Karpas-422 (cell line): ENCODE measurements around the gene COMMD1. TPM values are rescaled to one million over a fixed set of nuclear protein-coding genes. Genes with fewer than 3 reads are reported as not detected.
"Not testable (repeated sequence)": the region's sequence is repeated elsewhere in the genome, so short reads cannot be mapped to it uniquely, and the experiment has no call there.

ENCODE experiments used
- DNase-seq: peaks from one replicate; pipeline ENCODE4 v3.0.0-alpha.2; 2015
- H2AFZ ChIP-seq: fragments of 200-600 bp; sonication (generic); 2 replicates; pipeline ENCODE4 v1.6.1; 2014; ENCODE audit warnings: antibody characterized with exemption, low read length, mixed read lengths
- H3K27ac ChIP-seq: fragments of 200-600 bp; sonication (generic); 2 replicates; pipeline ENCODE4 v1.5.1; 2014; ENCODE audit warnings: mild to moderate bottlenecking, low read length, moderate library complexity
- H3K27me3 ChIP-seq: fragments of 200-600 bp; sonication (generic); 2 replicates; pipeline ENCODE4 v1.6.1; 2014; ENCODE audit warnings: low read length, mixed read lengths
- H3K36me3 ChIP-seq: fragments of 200-600 bp; sonication (generic); 2 replicates; pipeline ENCODE4 v1.6.1; 2014; ENCODE audit warnings: low read length, mixed read lengths; ENCODE audit not compliant: insufficient read depth
- H3K4me1 ChIP-seq: fragments of 200-600 bp; sonication (generic); 2 replicates; pipeline ENCODE4 v1.6.1; 2014; ENCODE audit warnings: mild to moderate bottlenecking, low read length, mixed read lengths
- H3K4me2 ChIP-seq: fragments of 200-600 bp; sonication (generic); 2 replicates; pipeline ENCODE4 v1.6.1; 2014; ENCODE audit warnings: low read length, low read depth, mild to moderate bottlenecking; ENCODE audit not compliant: poor library complexity, severe bottlenecking
- H3K4me3 ChIP-seq: fragments of 200-600 bp; sonication (generic); 2 replicates; pipeline ENCODE4 v1.5.1; 2014; ENCODE audit warnings: mild to moderate bottlenecking, antibody characterized with exemption, low read length, mixed read lengths
- H3K79me2 ChIP-seq: fragments of 200-600 bp; sonication (generic); 2 replicates; pipeline ENCODE4 v1.6.1; 2014; ENCODE audit warnings: mild to moderate bottlenecking, low read length, mixed read lengths
- H3K9ac ChIP-seq: fragments of 200-600 bp; sonication (generic); 2 replicates; pipeline ENCODE4 v1.6.0; 2014; ENCODE audit warnings: low read length
- H3K9me2 ChIP-seq: fragments of 200-600 bp; sonication (generic), shearing (Covaris generic); replicated peaks from 2 replicates; pipeline ENCODE4 v1.6.0; 2014; ENCODE audit warnings: mild to moderate bottlenecking, low read length, moderate library complexity; ENCODE audit not compliant: insufficient read depth
- H3K9me3 ChIP-seq: fragments of 300-700, 200-600 bp; sonication (generic); 2 replicates; pipeline ENCODE4 v1.6.1; 2014; ENCODE audit warnings: low read length, mixed read lengths
- H4K20me1 ChIP-seq: fragments of 200-600 bp; sonication (generic); 2 replicates; pipeline ENCODE4 v1.6.1; 2014; ENCODE audit warnings: mild to moderate bottlenecking, antibody characterized with exemption, low read length, low read depth; ENCODE audit not compliant: insufficient read depth
- total RNA-seq: library from RNA; depleted of rRNA; stranded (reverse); fragments of >200 nt; shearing (Covaris generic); gene quantifications from 2 replicates; pipeline ENCODE4 v1.2.3, GENCODE V29; 2014; ENCODE audit warnings: low replicate concordance

Gene COMMD1
- total RNA-seq, 1 experiment from 2014 or later: 33.3 TPM

DNA sequence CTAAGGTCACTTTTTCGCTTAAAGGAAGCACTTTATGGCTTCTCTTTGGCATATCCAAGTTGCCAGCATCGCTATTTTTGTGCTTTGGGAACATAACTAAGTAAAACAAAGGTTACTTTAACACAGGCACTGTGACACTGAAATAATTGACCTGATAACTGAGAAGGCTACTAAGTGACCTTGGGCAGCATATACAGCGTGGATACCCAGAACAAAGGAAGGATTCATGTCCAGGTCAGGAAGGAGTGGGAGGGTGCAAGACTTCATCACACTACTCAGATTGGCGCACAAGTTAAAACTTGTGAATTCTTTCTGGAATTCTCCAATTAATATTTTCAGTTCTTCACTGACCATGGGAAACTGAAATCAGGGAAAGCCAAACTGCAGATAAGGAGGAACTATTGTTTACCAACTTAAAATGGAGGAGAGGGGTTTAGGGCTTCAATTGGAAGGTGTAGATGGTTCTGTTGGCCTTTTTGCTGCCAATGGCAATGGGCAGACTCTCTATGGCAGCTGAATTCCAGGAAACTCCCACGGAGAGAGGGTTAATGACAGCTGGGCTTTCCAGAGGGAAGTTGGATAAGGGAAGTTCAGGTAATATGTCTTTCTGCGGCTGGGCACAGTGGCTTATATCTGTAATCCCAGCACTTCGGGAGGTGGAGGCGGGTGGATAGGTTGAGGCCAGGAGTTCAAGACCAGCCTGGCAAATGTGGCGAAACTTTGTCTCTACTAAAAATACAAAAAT lies 45.3 kb downstream of the COMMD1 start:
- Histone ChIP-seq H2AFZ (no peak overlapping the region), H3K27me3 (no peaks in the 10 kb centered on the region), H3K9me2 (no peaks in the 10 kb centered on the region), H3K4me1 (no peaks in the 10 kb centered on the region), H3K9me3 (no peaks in the 10 kb centered on the region), H4K20me1 (no peaks in the 10 kb centered on the region; the same call in 1 of the 2 replicates), H3K27ac (no peak overlapping the region), H3K36me3 (no peaks in the 10 kb centered on the region), H3K79me2 (no peaks in the 10 kb centered on the region), H3K9ac (no peak overlapping the region), H3K4me2 (no peak overlapping the region), H3K4me3 (no peak overlapping the region)
- DNase-seq: no peak

DNA sequence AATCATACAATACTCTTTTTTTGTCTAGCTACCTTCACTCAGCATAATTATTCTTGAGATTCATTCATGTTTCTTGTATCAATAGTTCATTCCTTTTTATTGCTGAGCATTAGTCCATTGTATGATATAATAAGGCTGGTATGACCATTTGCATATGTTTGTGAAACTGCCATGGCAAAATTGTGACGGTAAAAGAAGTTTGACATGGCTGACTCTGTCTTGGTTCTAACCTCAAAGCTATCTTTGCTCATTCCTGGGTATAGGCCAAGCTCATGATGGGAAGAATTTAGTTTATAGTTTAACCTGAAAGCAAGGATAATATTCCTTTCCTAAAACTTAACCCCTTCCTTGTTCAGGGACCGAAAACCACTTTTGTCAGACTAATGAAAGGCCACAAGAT lies 46.4 kb downstream of the COMMD1 start:
- H3K36me3 ChIP-seq: no peaks in the 10 kb centered on the region
- no peak overlapping the region for H2AFZ ChIP-seq
- H3K9me2 ChIP-seq: no peaks in the 10 kb centered on the region
- DNase-seq: no peak
- H3K4me1 ChIP-seq: no peaks in the 10 kb centered on the region
- no peaks in the 10 kb centered on the region for H3K79me2 ChIP-seq
- H3K9me3 ChIP-seq: no peaks in the 10 kb centered on the region
- H4K20me1 ChIP-seq: peaks cover 2% of the 10 kb centered on the region; the same call in 1 of the 2 replicates
- H3K4me3 ChIP-seq: no peak overlapping the region
- no peak overlapping the region for H3K4me2 ChIP-seq
- no peak overlapping the region for H3K27ac ChIP-seq
- H3K27me3 ChIP-seq: no peaks in the 10 kb centered on the region
- H3K9ac ChIP-seq: no peak overlapping the region

DNA sequence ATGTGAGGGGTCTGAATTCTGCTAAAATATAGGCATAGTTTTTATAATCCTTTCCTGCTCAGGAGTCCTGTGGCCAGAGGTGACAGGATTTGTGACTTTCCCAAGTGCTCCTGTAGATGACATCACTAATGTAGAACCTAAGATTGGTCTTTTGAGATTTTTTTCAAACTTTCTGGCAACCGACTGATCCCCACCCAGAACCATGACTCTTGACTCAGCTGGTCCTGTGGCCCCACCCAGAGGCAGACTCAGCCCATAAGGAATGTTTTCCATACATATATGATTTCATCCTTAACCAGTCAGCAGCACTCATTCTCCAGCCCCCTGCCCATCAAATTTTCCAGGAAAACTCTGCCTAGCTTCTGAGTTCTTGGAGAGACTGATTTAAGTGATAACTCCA lies 46.8 kb downstream of the COMMD1 start:
- H3K9me3 ChIP-seq: no peaks in the 10 kb centered on the region
- H3K4me1 ChIP-seq: no peaks in the 10 kb centered on the region
- no peak overlapping the region for H3K9ac ChIP-seq
- H2AFZ ChIP-seq: no peak overlapping the region
- no peak for DNase-seq
- H3K27me3 ChIP-seq: no peaks in the 10 kb centered on the region
- no peaks in the 10 kb centered on the region for H3K79me2 ChIP-seq
- H3K4me3 ChIP-seq: no peak overlapping the region
- H3K9me2 ChIP-seq: no peaks in the 10 kb centered on the region
- peaks cover 6% of the 10 kb centered on the region; the same call in 1 of the 2 replicates for H4K20me1 ChIP-seq
- no peak overlapping the region for H3K4me2 ChIP-seq
- no peaks in the 10 kb centered on the region for H3K36me3 ChIP-seq
- H3K27ac ChIP-seq: no peak overlapping the region

DNA sequence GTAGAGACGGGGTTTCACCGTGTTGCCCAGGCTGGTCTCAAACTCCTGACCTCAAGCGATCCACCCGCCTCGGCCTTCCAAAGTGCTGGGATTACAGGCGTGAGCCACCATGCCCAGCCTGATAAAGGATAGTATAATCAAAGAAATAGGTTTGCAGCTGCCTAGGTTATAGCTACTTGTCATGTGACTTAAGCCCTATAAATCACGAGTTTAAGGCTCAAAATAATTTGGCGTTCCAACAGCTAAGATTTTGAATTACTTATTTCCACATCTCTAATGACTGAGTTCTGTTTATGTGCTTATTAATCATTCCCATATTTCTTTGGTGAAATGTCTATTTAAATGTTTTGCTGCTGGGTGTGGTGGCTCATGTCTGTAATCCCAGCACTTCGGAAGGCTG lies 49.4 kb downstream of the COMMD1 start:
- not testable (repeated sequence) for H3K9me3 ChIP-seq, H3K79me2 ChIP-seq, H2AFZ ChIP-seq, H3K4me1 ChIP-seq, H3K27me3 ChIP-seq, H3K4me2 ChIP-seq, DNase-seq, H3K4me3 ChIP-seq, H3K9ac ChIP-seq, H3K36me3 ChIP-seq, H3K9me2 ChIP-seq, H3K27ac ChIP-seq
- peaks cover 13% of the 10 kb centered on the region; the same call in 1 of the 2 replicates for H4K20me1 ChIP-seq

DNA sequence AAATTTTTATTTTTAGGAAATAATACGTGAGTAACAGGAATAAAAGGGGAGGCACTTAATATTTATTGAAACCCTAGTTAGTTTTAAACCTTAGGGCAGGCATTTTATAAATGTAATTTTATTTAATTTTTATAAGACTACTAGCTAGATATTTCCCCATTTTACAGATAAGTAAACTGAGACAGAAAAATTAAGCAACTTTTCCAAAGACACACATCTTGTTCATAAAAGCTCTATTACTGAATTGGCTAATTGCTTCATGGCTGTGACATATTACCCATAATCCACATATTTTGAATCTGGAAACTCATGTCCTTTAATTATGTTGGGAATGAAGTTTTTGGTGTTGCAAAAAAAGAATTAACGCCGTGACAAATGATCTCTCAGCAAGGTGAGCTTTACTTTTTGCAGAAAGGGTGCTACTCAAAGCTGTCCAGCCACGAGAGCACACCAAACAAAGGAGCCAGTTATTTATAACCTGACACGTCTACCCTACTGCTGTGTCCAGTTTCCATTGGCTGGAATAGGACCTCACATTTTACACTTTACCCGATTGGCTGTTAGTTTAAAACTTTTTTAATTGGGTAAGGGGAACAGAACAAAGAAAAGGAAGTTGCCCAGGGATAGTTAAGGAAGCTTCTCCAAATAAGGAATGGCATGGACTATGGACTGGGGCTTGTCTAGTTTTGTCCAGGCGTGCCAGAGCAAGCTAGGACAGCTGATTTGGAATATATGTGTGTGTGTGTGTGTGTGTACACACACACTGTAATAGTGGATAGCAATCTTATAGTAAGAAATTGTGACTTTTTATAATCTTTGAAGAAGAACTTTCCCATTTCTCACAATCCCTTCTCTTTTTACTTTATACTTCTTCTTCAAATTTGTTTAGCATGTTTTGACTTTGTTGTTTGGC lies 54.2 kb downstream of the COMMD1 start:
- H3K27ac ChIP-seq: no peak overlapping the region

DNA sequence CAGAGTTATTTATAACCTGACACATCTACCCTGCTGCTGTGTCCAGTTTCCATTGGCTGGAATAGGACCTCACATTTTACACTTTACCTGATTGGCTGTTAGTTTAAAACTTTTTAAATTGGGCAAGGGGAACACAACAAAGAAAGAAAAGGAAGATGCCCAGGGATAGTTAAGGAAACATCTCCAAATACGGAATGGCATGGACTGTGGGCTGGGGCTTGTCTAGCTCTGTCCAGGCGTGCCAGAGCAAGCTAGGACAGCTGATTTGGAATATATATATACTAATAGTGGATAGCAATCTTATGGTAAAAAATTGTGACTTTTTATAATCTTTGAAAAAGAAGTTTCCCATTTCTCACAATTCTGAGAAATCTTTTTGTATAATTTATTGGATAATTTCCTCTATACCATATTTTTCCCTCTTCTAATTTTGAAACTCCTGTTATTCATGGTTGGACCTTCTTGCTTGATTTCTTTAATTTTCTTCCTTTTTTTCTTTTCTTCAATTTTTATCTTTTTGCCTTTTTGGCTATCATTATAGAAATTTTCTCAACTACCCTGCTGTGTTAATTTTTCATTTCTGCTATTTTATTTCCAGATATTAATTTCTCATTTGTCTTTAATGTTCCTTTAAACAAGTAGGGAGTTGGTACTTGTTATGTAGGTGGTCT lies 55.9 kb downstream of the COMMD1 start:
- no peaks in the 10 kb centered on the region for H3K9me2 ChIP-seq
- H3K9ac ChIP-seq: no peak overlapping the region
- H3K27me3 ChIP-seq: no peaks in the 10 kb centered on the region
- peaks cover 2% of the 10 kb centered on the region; the same call in 1 of the 2 replicates for H3K4me1 ChIP-seq
- no peak overlapping the region for H3K4me2 ChIP-seq
- H3K27ac ChIP-seq: no peak overlapping the region
- no peaks in the 10 kb centered on the region for H3K36me3 ChIP-seq
- no peaks in the 10 kb centered on the region for H3K9me3 ChIP-seq
- peaks cover 36% of the 10 kb centered on the region for H4K20me1 ChIP-seq
- no peaks in the 10 kb centered on the region for H3K79me2 ChIP-seq
- no peak overlapping the region for H2AFZ ChIP-seq
- no peak overlapping the region for H3K4me3 ChIP-seq
- no peak for DNase-seq

More for the DNA sequence above, 54.2 kb downstream of the COMMD1 start:
- Histone ChIP-seq H3K36me3 (no peaks in the 10 kb centered on the region), H3K4me1 (no peaks in the 10 kb centered on the region), H2AFZ (no peak overlapping the region), H3K9ac (no peak overlapping the region), H3K4me2 (no peak overlapping the region), H4K20me1 (peaks cover 29% of the 10 kb centered on the region), H3K4me3 (no peak overlapping the region), H3K9me2 (no peaks in the 10 kb centered on the region), H3K79me2 (no peaks in the 10 kb centered on the region), H3K27me3 (no peaks in the 10 kb centered on the region), H3K9me3 (no peaks in the 10 kb centered on the region)
- no peak for DNase-seq

DNA sequence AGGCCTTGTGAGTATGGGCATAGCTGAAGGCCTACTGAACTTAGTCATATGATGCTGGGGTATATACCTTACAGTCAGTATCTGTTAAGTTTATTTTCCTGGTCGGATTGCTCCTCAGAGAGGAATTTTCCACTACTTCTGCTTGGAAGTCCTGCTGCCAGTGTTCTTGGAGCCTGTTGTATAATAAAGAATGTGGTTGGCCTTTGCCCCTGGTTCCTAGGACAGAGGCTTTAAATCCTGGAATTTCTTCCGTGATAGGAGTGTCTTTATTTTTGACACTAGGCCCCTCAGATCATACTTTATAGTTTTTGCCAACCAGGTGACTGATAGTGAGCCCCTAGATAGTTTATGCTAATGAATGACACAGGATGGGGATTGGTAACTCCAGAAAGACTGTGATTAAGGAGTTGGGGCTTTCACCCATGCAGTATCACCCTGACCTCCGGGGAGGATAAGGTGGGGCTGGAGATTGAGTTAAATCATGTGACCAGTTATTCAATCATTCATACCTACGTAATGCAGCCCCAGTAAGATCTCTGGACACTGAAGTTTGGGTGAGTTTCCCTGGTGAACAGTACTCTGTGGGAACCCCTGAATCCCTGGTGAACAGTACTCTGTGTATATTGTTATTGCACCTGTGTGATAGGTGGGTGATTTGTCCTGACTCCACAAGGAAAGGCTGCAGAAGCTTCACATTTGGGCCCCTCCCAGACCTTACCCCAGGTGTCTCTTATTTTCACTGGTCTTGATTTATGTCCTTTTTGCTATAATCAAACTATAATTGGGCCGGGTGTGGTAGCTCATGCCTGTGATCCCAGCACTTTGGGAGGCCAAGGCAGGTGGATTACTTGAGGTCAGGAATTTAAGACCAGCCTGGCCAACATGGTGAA lies 56.9 kb downstream of the COMMD1 start:
- H3K9me3 ChIP-seq: no peaks in the 10 kb centered on the region
- H3K36me3 ChIP-seq: no peaks in the 10 kb centered on the region
- H3K4me3 ChIP-seq: no peak overlapping the region

More for the DNA sequence above, 56.9 kb downstream of the COMMD1 start:
- Histone ChIP-seq H4K20me1 (peaks cover 30% of the 10 kb centered on the region), H3K4me1 (peaks cover 3% of the 10 kb centered on the region; the same call in 1 of the 2 replicates), H3K9me2 (no peaks in the 10 kb centered on the region), H3K9ac (no peak overlapping the region), H3K27ac (no peak overlapping the region), H3K4me2 (no peak overlapping the region), H3K27me3 (no peaks in the 10 kb centered on the region), H3K79me2 (no peaks in the 10 kb centered on the region), H2AFZ (no peak overlapping the region)
- no peak for DNase-seq
